ENCODE results near the gene GDA.

GDA gene

DNA sequence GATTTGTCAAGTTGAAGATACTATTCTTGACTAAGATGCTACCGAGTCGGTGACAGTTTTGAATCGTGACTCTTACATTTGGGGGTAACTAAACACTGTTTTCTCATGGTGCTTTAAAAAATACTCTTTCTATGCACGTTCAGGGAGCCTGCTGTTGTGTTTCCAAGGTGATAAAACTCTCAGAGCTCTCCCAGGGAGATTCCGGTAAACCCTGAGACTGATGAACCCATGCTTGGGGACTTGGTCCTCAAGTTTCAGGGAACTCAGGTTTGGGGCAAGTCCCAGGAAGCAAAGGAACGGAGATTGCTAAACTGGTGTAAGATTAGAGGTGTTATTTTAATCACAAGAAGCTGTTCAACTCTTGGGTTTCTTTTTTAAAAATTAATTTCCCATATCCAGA is 1.4 kb downstream of the GDA start:
- no peak for DNase-seq (ENCODE audit: low read depth)

DNA sequence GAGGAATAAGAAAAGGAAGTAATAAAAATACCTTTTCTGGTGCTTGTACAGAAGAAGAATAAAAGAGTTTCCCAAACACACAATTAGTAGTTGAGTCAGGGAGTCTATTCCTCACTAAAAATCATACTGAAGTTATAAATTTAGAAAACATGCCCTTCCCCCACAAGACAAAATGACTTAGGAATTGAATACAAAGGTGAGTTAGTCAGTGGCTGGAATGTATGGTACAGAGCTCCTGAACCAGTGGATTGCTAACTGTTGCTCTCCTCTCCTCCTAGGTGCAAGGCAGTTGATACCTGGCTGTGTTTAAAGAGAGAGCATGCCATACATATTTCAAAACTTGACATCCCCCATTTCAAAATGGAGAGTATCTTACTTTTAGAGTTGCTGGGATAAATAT is 1.9 kb downstream of the GDA start:
- no peak for DNase-seq (ENCODE audit: low read depth)

DNA sequence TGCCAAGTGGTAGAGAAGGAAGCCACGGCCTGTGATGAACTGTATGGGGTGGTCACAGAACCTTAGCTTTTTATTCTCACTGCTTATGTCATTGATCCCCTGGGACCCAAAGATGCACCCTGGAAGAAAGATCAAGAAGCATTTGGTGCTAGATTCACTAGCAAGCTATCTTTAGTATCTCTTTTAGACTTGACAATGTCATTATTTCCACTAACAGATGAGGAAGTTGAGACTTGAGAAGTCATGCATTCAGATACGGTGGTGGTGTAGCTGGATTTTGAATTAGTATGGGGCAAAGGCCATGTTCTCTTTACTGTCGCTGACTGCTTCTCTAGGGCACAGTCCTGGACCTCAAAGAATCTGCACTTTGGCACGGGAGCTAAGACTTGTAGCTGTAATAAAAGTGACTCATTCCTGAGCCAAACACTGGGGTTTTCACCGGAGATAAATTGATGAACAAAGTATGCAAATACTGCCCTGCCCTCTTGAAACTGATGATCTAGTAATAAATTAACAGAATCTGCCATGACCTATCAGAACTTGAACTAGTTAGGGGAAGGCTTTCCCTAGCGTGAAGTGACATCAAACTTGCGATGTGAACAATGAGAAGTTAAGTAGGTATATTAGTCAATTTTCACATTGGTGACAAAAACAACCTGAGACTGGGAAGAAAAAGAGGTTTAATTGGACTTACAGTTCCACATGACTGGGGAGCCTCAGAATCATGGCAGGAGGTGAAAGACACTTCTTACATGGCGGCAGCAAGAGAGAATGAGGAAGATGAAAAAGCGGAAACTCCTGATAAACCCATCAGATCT is 5.4 kb downstream of the GDA start:
- DNase-seq (ENCODE audit: low read depth) = no peak

DNA sequence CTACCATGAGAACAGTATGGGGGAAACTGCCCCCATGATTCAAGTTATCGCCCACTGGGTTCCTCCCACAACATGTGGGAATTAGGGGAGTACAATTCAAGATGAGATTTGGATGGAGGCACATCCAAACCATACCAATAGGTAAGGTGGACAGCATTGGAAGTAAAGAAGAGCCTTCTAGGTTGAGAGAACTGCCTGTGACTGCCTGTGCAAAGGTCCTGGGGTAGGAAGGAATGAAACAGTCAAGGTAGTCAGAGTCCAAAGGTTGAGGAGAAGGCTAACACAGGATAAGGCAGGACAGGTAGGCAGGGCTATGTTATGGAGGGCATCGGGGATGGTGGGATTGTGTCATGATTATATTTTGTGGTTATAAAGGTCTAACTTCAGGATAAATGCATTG is 6.1 kb downstream of the GDA start:
- DNase-seq (ENCODE audit: low read depth) = no peak

DNA sequence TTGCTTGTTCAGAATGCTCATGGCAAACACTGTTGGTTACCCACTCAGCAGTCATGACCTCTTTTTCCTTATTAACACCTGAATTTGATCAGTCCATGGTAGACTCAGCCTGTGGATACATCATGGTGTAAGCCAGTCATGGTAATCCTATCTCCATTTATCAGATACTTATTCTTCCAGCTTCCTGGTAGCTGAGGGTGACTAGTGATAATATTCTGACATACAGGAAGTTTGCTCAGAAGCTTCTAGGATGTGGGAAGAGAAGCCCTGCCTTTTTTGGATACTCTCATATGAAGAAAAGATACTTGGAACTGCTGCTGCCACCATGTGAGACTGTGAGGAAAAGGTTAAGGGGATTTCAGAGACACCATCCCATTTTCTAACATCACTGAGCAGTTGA is 7.3 kb downstream of the GDA start:
- DNase-seq (ENCODE audit: low read depth) = no peak

DNA sequence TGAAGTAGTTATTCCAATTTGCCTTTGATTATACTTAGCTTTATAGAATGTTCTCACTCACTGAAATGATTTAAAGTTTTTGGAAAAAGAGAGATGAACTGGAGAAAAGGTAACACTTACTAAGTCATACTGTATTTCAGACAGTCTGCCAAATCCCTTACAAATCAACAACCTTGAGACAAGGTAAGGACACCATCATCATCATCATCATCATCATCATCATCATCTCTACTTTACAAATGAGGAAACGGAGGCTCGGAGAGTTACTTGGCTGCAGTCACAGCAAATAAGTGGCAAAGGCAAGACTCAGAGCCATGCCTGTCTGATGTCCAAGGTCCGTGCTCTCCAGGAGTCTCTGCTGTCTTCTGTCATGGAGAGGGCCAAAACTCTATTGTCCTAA is 9.4 kb downstream of the GDA start:
- no peak for DNase-seq (ENCODE audit: low read depth)

DNA sequence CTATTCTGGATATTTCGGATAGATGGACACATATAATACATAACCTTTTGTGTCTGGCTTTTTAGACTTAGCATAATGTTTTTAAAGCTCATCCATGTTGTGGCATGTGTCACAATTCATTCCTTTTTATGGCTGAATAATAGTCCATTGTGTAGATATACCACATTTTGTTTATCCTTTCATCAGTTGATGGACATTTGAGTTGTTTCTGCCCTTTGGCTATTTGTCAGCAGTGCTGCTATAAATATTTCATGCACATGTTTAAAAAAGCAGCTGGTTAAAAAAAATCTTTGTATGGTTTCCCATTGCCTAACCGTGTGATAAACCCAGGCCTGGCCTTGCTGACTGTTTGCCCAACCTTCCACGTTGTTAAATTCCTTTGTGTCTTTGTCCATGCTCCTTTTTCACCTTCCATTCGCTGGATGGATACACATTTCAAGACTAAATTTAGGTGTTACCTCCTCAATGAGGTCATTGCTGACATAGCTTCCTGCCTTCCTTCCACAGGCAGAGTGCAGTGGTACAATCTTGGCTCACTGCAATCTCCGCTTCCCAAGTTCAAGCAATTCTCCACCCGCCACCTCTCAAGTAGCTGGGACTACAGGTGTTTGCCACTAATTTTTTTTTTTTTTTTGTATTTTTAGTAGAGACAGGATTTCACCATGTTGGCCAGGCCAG is 11.3 kb downstream of the GDA start:
- DNase-seq (ENCODE audit: low read depth) = no peak

DNA sequence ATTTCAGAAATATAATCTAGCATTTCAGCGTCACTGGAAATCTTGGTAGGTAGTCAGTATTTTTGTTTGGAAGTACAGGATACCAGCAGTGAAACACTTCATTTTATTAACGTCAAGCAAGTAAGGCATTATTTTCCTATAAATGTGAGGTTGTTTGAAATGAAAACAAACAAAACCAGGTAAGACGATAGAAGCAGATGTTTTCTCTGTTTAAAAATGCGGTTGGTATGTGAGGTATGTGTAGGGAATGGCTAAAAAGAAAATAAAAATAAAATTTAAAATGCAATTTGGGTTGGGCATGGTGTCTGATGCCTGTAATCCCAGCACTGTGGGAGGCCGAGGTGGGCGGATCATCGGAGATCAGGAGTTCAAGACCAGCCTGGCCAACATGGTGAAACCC is 16.1 kb downstream of the GDA start:
- no peak for DNase-seq (ENCODE audit: low read depth)

DNA sequence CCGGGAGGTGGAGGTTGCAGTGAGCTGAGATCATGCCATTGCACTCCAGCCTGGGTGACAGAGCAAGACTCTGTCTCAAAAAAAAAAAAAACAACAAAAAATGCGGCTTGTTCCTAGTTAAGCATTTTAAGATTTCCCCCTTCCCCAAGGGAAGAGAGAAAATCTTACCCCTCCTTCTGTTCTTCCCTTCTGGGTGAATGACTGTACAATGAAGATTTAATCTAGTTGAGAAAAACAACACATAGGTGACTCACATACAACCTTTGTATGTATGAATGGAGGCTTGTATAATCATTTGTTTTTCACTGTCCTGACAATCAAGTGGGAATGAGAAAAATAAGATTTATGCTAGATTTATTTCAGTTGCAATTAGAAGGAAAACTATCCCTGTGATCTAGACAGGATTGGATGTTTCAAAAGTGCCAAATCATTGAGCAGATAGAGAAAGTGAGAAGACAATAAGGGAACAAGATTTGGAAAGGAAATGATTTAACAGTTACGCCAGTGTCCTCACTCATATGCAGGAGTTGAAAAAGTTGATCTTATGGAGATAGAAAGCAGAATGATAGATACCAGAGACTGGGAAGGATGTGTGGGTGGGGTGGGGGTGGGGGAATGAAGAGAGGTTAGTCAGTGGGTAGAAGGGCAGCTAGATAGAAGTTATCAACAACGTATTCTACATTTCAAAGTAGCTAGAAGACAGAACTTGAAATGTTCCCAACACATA is 16.7 kb downstream of the GDA start:
- no peak for DNase-seq (ENCODE audit: low read depth)

DNA sequence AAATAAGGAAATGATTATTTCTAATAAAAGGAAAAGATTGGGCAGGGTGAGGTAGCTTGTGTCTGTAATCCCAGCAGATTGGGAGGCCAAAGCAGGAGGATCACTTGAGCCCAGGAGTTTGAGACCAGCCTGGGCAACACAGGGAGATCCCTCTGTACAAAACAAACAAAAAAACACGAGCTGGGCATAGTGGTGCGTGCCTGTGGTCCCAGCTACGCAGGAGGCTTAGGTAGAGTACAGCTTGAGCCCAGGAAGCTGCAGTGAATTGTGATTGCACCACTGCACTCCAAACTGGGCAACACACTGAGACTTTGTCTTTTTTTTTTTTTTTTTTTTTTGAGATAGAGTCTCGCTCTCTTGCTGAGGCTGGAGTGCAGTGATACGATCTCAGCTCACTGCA is 18.8 kb downstream of the GDA start:
- DNase-seq (ENCODE audit: low read depth) = no peak

DNA sequence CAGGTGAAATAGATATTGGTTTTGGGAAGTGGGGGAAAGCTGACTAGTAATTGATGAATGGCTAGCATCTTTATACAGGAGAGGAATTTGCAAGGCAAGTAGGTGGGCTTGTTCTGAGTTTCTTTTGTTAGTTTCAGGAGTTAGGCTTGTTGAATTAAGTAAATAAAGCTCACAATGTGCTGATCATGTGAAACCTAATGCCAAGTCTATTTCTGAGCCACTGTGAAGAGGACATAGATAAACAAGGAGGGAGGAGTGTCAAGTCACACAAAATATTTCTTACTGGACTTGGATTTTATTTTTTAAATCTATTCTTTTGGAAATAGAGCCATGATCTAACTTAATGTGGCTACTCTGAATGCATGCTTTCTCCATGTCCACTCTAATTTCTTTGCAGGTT is 19.9 kb downstream of the GDA start:
- DNase-seq (ENCODE audit: low read depth) = no peak

DNA sequence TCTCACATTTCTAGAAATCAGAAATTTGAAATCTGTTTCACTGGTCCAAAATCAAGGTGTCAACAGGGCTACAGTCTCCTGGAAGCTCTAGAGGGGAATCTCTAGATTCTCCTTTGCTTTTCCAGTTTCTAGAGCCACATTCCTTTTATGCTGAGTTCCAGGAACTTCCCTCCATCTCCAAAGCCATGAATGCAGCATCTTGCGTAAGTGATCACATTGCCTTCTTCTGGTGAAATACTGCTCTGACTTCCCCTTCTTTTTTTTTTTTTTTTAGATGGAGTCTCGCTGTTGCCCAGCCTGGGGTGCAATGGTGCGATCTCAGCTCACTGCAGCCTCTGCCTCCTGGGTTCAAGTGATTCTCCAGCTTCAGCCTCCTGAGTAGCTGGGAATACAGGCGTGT is 23.8 kb downstream of the GDA start:
- DNase-seq (ENCODE audit: low read depth) = no peak

DNA sequence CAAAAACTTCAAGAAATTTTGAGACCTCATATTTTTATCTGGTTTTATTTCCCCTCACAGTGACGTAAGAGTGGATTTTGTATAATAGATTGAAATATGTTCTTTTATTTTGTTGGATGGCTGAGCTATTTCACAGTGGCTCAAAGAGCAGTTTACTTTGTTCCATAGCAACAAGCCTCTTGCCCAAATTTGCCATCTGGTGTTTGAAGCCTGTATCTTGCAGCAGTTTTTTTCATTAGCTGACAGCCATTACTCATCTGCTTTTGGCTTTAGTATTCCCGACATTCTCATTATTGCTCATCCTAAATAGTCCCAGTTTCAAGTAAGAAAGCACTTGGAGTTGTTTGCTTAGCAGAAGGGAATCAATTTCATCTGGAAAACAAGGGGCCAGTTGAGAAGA is 36.3 kb downstream of the GDA start:
- DNase-seq (ENCODE audit: low read depth) = no peak

DNA sequence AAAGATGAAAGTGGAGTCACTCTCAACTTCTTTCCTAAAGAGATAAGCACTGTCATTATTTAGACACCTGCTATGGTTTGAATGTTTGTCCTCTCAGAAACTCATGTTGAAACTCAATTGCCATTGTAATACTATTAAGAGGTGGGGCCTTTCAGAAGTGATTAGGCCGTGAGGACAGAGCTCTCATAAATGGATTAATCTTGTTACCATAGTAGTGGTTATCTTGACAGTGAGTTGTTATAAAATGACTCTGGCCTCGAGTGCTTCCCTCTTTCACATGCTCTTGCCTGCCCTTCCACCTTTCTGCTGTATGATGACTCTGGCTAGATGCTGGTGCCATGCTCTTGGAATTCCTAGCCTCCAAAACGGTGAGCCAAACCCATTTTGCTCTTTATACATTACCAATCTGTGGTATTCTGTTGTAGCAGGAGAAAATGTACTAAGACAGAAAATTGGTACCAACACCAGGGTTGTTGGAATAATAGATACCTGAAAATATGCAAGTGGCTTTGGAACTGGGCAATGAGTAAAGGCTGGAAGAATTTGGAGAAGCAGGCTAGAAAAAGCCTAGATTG is 38.0 kb downstream of the GDA start:
- DNase-seq (ENCODE audit: low read depth) = no peak

DNA sequence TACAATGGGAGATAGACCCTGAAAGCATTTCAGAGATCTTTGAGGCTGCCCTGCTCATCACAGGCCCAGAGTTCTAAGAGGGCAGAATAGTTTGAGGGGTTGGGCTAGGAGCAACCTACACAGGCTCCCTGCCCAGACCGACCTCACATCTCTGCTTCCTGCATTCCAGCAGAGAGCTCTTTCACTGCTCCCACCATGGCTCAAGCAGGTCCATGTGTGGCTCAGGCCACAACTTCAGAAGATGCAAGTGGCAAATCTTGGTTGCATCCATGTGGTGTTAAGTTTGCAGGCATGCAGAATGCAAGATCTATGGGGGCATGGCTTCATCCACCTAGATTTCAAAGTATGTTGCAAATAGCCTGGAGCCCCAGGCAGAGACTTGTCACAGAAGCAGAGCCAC is 39.0 kb downstream of the GDA start:
- no peak for DNase-seq (ENCODE audit: low read depth)

DNA sequence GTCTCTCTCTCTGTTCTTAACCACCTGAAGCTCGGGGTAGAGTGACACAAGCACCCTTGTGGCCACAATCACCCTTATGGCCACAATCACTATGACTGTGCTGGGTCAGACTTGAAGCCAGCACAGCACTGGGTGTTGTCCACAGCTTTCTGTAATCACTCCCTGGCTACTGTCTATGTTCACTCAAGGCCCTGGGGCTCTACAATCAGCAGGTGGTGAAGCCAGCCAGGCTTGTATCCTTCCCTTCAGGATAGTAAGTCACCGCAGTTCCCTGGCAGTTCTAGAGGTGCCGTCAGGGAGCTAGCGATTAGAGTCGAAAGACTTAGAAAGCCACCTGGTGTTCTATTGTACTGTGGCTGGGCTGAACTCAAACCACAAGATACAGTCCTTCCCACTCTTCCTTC is 44.2 kb downstream of the GDA start:
- DNase-seq (ENCODE audit: low read depth) = no peak

DNA sequence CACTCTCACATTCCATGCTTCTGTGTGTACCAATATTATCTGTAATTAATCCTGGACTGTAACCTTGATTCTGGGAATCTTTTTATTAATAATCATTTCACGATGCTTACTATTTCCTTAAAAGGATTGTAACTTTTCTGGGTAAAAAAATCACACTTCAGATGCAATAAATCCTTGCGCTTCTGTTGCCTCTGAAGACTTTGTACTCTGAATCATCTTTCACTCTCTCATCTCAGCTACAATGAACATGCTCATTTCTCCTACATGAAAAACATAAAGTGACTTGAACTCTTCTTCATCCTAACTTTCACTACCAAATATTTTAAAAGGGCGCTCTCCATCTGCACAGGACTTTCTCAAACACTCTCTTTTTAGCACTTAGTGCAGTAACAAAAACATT is 50.0 kb downstream of the GDA start:
- DNase-seq (ENCODE audit: low read depth) = no peak

DNA sequence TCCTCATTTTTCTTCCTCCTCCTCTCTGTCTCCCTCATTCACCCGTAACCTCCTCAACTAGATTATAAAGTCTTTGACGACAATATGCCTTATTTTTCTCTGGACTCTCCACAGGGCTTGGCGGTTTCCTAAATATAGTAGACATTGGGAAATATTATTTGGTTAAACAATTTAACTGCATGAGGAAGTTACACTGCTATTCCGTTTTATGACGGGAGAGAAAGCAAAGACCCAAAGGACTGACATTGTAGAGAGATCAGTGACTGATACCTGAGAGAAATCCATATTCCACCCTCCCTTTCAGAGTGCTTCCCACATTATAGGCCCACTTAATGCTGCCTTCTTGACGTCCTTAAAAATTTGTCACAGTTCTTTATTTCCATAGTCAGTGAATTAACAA is 51.2 kb downstream of the GDA start:
- no peak for DNase-seq (ENCODE audit: low read depth)

DNA sequence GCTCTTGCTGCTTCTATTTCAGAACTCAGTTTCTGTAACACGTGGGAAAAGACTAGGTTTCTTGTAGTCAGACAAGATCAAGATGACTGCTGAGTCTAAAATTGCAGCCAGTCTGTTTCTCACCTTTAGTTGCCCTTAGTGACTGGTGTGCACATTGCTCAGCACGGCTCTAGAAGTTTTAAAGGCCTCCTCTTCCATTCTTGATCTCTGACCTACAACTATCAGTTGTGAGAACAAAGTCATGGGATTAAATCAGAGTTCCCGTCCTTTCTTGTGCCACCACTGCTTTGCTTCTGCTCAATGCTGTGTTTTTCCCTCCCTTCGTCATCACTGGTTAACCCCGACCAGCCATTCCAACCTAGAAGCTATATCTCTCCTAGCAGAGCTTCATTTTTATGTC is 52.8 kb downstream of the GDA start:
- DNase-seq (ENCODE audit: low read depth) = no peak

DNA sequence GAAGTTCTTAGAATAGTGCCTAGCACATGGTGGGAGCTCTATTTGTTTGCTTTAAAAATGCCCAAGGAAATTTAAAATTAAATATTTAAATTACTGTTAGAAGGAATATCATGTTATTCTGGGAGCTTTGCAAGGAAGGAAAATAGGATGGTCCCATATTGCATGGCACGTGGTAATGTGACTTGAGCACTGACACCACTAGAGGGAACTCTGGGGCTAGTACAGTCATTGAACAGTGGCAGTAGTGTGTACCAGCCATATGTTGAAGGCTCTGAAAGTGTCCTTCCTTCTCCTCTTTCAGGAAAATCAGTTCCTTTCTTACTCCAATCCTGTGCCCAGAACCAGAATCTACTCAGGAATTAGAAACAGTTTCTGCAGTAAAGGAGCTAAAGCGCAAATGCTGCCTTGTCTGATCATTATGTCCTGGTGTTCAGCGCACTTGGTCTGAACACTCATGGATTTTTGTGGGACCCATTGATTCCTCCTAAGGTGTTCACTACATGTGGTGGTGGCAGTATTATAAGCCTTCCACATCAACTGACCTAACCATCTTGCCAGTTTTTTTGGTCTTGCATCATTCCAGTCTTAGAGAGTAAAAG is 54.1 kb downstream of the GDA start:
- no peak for DNase-seq (ENCODE audit: low read depth)

DNA sequence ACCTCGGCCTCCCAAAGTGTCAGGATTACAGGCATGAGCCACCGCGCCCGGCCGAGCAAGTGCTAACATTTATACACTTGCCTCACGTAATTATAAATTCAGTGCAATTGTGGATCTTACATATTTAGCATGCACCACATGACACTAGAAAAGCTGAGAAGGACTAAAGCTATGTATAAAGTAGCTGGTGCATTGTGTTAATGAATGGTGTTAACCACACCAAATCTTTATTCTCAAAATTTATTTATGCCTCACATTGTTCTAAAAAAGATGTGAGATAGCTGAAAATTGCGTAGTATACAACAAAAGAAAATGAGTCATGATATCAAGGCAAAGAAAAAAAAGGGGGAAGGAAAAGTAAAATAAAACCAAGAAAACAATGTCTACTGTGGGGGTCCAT is 54.8 kb downstream of the GDA start:
- no peak for DNase-seq (ENCODE audit: low read depth)

DNA sequence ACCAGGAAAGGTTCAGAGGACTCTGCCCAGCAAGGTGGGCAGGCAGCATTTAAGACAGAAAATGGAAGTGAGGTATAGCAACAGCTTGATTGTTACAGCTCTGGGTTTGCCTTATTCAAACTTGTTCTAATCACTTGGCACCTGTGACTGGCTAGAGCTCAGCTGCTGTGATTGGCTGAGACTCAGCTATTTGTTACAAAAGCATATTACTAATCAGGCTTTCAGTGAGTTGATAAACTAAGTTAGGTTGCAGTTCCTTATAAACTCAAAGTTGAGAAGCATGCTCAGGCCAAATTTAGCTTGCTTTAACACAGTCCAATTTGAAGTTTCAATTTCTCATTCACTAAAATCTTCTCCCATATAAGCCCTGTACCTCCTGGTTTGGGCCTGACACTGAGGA is 56.3 kb downstream of the GDA start:
- no peak for DNase-seq (ENCODE audit: low read depth)

DNA sequence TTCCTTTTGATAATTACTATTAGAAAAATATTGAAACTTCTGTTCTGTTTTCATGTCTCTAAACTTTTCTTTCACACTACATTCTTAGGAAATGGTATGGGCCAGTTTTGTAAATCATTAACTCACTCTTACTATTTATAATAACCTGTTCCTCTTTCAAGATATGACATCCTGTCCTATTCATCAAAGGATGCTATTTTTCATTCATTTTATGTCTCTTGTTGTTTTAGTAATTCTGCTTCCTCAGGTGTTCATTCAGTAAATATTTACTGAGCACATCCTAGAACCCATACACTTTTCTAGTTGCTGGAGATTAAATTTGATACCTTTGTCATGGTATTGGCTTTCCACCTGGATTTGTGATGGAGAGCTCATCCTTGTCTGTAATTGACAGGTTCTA is 58.0 kb downstream of the GDA start:
- no peak for DNase-seq (ENCODE audit: low read depth)

Measured in stimulated activated CD8-positive, alpha-beta memory T cell treated with anti-CD3 and anti-CD28 coated beads, Interleukin-4, amount 100 ng/mL, for 24 hours (primary cell).